NCI-H345 treated with DMSO at 0.1 percent for 48 hours (cell line): ENCODE results near the gene MAML2.

Source experiments
- DNase-seq: peaks from one replicate; lab custom pipeline; 2025; ENCODE audit not compliant: unreplicated experiment; lab: John Stamatoyannopoulos, UW

MAML2 gene

DNA sequence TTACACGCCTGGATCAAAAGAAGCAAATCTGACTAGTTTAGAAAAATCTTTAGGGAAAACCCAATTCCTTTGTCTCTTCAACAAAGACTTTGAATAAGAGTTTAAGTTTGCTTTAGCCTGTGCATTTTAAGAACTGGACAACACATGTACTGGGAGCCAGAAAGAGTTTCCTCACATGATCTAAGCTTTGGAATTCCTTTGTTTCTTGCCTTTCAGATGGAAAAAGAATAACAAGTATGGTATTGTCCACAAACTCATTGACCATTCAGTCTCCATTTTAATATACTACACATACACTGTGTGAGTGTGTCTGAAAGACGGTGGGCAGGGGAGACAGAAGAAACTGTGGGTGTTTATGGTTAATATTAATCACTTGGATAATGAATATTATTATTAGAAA lies 205.6 kb downstream of the MAML2 start:
- no peak for DNase-seq

DNA sequence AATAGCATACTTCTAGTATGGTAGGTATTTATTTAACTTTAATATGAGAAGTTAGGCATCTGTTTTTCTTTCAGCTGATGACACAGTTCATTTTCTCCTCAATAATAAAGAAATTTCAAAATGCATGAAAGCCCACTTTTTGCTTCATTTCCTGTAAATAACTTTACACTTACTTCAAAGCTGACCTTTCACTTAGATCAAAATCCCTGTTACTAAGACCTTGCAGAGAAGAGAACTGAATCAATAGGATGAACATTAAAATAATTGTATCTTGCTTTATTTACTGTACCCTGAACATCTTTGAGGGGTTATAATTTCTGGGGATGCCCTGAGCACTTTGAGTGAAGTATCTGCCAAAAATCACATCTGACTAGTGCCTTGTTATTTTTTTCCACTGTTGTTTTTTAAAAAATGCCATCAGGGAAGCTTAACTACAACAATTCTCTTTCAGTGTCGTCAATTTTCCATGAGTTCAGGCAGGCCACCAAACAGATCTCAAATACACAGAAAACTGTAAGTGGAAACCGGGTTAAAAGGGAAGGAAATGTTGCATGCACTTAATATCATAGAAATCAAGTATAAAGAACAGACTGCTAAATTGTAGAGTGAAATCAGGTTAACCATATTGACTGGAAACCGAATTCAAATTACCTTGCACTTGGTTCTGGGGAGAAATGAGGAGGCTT lies 206.2 kb downstream of the MAML2 start:
- DNase-seq, result no peak

DNA sequence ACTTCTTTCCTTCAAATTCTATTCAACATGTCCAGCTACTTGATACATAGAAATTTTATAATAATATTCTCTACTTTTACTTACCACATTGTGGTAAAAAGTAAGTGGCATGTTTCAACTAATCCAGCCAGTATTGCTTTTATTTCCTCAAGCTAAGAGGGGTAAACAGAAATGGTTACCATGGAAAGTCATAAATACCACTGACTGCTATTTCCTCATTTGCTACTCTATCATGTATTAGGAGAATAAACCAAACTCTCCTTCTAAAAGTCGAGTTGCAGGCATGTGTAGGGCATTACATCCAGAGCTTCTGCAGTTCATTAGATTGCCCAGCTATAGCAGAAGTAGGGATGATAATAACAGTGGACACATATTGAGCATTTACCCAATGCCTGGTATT lies 208.4 kb downstream of the MAML2 start:
- DNase-seq, result no peak

DNA sequence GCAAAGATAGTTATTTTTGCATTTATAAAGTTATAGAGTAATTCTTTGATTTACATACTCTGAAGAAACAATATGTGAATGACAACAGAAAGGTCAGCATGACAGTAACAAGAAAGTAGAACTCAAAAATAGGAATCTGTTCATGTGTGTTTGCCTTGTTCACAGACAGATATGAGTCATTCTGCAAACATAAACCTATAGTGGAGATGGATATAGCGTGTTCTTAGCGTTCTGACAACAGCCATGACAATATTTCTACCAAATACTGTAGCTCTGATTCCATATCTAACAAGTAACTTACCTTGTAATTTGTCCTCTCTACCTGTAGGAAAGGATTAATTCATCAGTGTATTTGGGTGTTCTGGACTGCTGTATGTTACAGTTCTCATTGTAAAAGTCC lies 210.6 kb downstream of the MAML2 start:
- no peak for DNase-seq

DNA sequence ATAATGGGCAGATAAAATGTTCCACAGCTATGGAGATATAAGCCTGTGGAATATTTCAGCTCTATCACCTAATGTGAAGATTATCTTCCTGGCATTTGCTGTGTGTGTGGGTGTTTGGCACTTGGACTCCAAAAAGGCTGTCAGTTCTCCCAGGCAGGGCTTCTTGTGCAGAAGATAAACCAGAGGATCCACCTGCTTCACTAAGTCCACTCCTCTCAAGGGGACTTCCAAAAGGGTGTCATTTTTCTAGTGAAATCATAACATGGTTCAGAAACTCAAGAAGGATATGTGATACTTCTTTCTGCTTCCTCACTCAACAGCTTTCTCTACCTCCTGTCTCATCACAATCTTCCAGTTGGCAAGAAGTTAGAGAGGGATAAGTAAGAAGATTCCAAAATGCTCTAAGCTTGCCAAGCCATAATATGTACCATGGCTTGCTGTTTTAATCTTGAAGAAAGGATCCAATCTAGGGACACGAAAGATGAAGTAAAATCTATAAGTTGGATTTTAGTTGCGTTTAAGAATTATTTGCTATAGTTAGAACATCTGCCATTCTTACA lies 212.9 kb downstream of the MAML2 start:
- no peak for DNase-seq

DNA sequence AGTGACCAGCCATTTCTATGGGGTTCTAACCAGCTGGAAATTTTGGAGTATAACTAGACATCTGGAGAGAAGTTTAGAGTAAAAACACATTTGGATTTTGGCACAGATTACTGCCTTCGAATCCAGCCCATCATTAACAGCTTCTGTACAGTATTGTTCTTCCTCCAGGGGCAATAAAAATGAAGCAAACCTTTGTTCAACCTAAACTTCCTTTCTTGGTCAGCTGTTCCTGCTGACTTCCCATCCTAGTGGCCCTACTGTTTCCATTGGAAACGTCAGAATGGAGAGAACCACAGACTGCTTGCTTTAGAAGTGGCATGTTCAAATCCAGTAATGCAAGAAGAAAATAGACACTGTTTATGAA lies 215.4 kb downstream of the MAML2 start:
- DNase-seq, result no peak

DNA sequence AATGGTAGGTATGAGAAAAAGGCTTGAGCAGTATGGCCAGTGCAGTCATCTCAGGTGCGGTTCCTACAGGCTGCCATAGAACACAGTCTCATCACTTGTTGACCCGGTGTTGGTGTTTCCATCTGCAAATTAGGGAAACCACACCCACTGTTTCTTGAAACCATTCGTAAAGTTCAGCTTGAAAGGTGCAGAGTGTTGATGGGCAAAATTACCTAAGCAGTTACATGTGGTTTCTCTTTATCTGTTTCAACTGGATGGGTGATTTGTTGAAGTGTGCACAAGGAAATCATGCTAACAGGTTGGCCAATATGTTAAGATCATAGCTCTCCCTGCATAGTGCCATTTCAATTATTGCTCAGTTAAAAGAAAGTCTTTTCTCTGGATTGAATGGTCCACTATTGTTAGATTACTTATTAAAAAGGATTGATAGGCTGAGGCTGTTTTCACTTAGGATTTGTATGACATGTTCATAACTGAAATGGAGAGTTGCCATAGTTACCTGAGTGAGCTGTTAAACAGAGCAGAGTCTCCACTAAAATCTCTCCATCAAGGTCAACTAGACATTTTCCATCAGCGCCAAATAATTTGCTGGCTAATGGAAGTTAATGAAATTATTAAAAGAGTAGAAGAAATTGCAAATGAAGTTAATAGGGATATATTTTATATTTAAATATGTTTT lies 215.9 kb downstream of the MAML2 start:
- no peak for DNase-seq

DNA sequence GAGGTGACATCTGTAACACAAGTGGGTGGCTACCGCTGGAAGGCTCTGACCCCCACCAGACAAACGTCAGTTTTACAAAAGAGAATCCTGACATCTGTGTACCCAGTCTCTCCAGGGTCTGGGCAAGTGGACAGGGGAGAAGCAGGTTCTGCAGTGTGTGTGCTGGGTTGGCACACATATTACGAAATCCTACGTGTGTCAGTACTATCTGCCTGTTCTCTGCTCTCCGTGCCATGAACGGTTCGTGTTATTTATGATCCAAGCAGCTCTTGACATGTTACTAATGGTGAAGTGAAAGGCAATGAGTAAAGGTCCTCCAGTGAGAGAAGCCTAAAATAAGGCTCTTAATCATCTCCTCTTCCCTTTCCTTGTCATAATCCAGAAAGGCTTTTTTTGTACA lies 217.6 kb downstream of the MAML2 start:
- no peak for DNase-seq

DNA sequence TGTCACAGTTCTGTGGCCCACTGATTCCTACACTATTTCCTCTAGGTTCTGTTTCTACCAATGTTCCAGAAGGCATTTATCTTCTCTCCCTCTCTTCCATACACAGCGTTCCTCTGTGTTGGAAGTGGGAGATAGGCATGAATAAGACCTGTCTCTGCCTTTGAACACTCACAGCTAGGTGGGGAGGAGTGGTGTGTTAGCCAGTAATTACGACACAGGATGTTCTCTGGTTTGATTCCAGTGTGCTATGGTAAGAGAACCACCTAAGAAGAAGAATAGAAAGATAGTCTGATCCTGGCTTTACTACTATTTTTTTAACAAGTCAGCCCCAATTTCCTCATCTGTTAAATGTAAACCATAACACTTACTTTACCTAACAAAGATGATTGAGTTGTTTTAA lies 218.8 kb downstream of the MAML2 start:
- DNase-seq, result no peak

DNA sequence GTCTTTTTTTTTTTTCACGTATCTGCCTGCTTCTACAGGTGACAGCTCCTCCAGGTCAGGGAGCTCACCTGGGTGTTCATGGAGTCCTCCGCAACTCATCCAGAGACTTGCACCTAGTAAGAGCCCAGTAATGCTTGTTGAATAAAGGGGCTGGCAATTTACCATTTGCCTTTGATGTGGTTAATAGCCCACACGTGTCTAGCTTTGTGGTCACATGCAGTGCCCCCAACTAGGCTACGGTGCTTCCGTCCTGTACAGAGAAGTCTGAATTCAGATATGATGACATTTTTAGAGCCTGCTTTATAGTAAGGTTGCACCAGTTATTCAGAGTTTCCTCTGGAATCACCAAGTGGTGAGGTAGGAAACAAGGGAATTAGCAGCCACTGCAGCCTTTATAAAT lies 219.7 kb downstream of the MAML2 start:
- no peak for DNase-seq

DNA sequence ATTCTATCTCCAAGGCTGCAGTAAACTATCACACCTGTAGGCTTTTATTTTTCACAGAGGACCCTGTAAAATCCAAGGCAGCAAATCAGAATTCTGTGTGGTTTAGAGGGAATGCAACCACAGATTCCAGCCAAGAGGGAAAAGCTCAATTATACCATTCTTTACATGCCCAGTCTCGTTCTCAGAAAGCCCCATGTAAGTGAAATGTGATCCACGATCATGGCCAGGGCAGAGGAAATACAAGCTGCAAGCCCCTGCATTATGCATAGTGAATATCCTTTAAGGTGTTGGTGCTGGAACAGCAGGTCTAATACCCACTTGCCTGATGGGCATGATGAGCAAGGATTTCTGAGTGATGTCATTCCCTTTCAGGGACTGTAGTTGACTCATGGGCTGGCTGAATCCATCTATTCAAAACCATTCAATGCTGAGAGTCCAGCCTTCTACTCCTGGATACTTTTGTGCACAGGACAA lies 220.4 kb downstream of the MAML2 start:
- no peak for DNase-seq

DNA sequence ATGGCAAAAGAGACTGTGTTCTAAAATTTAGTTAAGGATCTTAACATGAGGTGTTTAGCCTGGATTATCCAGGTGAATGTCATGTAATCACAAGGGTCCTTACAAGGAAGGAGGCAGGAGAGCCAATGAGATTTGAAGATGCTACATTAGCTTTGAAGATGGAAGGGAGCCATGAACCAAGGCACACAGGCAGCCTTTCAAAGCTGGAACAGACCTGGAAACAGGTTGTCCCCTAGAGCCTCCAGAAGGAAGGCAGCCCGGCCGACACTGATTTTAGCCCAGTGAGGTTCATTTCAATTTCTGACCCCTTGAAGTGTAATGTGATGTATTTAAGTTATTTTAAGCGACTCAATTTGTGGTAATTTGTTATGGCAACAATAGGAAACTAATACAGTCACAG lies 223.8 kb downstream of the MAML2 start:
- no peak for DNase-seq

DNA sequence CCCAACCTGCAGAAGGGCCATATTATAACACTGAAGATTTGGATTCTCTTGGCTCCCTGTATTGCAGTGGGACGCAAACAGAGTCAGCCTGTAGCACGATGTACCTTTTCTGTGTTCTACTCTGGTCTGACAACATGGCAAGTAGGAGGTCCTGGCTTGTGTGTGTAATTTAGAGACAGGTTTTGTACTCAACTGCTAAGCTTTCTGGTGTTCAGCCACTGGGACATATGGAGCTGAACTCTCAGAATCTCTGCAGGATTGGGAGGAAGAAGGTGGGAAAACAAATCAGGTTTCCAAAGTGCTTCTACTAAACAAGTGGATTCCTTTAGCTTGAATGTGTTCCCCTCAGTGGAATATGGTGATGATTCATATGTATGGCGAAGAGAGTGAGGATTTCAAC lies 226.6 kb downstream of the MAML2 start:
- no peak for DNase-seq

DNA sequence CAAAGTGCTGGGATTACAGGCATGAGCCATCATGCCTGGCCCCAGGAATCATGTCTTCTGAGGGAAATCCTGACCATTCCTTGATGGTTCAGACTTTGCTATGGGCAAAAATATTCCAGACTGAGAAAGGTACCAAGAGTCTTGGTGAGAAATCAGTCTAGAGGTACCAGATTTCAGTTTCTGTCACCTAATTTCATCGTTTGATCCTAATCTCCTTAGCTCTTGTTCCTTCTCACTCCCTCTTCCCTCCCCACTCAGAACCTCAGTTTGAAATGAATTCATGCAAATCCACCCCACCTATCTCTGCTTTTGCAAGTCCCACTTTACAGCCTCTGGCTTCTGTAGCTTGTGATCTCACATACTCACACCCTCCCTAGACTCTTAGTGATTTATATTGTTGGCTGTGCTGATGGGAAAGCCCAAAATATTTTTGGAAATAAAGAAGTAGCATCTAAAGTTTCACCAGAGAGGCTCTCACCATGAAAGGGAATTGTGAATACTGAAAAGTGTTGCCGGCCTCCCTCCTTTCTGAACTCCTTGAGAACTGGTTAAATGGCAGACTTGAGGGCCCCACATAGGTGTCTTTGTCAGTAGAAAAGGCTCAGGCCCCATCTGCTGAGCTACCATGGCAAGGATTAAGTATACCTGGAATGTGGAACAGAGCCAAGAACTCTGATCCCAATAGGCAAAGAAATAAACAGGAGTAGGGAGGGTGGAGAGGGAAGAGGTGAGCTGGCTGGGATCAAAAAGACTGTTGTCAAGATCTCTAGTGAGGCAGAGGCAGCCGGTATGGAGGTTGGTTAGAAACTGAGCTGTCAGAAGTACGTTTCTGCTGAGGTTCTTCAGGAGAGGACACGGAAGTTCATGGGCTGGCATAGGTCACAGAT lies 228.6 kb downstream of the MAML2 start:
- DNase-seq, result no peak

DNA sequence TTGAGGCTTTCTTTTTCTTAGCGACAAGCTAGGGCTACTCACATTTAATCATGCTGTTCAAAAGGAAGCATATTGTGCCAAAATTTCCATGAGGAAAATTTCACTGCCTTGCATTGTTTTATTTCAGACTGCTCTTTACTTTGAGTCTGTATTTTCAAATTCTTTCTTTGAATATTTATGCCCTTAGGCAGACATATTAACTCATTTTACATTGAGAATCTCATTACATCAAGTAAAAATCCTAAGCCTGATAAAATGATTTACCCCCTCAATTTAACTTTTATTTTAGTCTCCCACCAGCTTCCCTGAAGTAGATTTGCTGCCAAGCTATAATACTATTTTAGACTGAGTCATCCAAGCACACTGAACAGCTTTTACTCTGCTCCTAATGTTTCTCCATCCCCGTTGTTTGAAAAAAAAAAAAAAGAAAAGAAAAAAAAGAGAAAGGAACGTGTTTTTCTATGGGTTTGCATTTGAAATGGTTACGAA lies 229.8 kb downstream of the MAML2 start:
- no peak for DNase-seq

DNA sequence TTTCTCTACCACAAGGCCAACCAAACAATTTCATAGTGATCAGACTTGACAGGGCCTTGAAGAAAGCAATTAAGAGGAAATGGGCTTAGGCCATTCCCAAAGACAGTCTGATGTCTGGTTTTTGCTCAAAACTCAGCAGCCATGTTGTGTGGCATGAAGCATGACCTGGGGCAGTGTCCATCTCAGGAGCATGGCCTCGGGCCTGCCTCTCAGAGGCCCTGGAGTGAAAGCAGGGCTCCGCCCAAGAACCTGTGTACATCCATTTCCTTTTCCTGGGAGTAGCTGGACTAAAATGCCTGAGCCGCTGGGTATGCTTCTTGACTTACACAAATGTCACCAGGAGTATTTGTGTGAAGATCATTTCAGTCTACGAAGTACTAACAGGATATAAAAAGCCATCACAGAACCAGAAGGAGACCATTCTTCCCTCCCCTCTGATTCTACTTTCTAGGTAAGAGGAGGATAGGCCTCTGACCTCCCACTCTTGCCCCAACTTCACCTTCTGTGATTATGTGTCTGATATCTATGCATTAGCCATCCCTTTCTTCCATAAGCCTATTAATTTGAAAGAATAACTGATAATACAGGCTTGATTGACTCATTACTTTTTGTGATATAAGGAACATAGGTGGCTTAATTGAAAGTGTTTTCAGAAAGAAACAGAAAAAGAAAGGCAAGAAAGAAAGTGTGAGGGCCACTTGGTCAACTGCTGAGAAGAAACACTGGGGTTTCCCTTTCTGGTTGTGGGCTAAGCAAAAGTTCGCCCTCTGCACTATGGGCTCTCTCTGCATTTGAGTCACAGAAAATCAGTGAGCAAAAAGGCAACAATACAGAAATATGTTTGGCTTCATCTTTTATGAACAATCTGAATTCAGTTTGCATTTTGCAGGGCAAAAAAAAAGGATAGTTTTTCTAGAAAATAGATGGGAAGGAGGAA lies 230.5 kb downstream of the MAML2 start:
- DNase-seq, result no peak

DNA sequence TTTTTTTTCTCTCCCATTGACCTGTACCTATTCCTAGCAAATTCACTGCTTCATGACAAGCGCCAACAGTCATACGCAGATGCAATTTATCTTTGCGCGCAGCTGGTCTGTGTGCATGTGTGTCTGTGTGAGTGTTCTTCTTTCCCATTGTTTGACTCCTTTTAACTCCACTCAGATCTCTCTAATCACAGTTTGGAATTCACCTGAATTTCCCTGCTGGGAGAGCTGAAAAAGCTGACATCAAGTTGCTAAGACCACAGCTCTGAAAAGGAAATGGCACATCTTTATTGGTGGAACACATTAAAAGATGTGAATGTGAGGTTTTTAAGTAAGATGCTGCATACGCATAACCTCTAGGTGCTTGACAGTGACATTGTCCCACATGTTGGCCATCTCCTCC lies 231.7 kb downstream of the MAML2 start:
- no peak for DNase-seq

DNA sequence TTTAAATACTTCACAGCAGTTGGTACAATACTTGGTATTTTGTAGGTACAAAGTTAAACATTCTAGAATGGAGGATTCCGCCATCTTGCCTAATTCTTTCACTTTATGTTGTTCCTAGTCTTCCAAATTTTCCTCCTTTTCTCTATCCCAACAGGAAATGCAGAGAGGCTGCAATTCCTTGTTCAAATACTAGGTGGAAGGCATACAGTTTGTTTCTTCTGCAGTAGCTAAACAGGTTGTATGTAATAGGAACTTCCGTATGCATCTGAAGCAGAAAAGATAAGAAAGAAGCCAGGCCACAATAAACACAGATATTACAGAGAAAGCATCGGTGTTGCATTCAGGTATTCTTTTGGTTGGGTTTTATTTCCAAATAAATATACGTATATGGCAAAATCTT lies 232.7 kb downstream of the MAML2 start:
- no peak for DNase-seq

DNA sequence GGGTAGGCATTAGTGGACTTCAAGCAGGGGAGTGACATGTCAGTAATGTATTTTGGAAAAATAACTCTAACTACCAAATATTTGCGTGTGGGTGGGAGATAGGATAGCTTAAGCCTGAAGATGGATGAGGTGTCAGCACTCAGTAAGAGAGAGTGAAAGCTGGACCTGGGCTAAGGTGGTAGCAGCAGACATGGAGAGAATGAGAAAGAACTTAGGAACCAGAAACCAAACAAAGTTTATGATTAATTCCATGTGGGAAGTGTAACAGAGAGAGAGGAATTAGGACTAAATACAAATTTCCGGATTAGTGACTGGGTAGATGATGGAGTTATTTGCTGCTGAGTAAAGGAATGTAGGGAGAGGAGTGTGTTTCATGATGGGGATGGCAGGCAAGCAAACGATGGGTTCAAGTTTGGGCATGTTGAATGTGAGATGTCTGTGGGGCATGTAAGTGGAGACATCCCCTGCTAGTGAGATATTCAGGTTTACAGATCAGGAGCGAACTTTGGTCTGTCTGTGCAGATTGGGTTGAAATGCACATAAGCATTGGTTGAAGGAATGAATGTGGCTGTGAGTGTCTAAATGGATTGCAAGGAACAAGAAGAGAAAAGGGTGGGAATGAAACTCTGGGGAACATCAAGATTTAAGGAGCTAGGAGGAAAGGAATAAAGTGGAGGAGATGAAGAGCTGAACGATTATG lies 233.5 kb downstream of the MAML2 start:
- no peak for DNase-seq
